Liver (tissue), 9 donors: ENCODE measurements around the gene LRRC8B. TPM values are rescaled to one million over a fixed set of nuclear protein-coding genes. Genes with fewer than 3 reads are reported as not detected.

Experiments
- DNase-seq: peaks from one replicate; pipeline ENCODE4 v3.0.0-alpha.2; 2017; ENCODE audit warnings: low spot score
- H3K27ac ChIP-seq, 2 donors: one replicate each; pipeline ENCODE4 v1.7.0; 2013; ENCODE audit warnings: inconsistent platforms in 2 of 2, low read length in 2 of 2, control low read depth in 1 of 2, low read depth in 1 of 2, mild to moderate bottlenecking in 1 of 2
- H3K27me3 ChIP-seq, 4 donors: one replicate each; pipeline versions ENCODE4 v1.6.1 to v1.7.0; 2013; ENCODE audit warnings: low read length in 3 of 4, inconsistent platforms in 1 of 4, mild to moderate bottlenecking in 1 of 4, moderate library complexity in 1 of 4; ENCODE audit not compliant: control insufficient read depth in 4 of 4, insufficient read depth in 4 of 4
- H3K36me3 ChIP-seq, 4 donors: one replicate each; pipeline versions ENCODE4 v1.6.1 to v1.7.0; 2013; ENCODE audit warnings: low read length in 3 of 4, mild to moderate bottlenecking in 3 of 4, low read depth in 1 of 4, moderate library complexity in 1 of 4; ENCODE audit not compliant: control insufficient read depth in 4 of 4, insufficient read depth in 3 of 4
- H3K4me1 ChIP-seq, 4 donors: one replicate each; pipeline versions ENCODE4 v1.6.1 to v1.7.0; 2013; ENCODE audit warnings: low read length in 3 of 4, mild to moderate bottlenecking in 3 of 4, moderate library complexity in 1 of 4; ENCODE audit not compliant: control insufficient read depth in 4 of 4, insufficient read depth in 4 of 4
- H3K4me3 ChIP-seq, 3 donors: one replicate each; pipeline versions ENCODE4 v1.6.1 to v1.7.0; 2013; ENCODE audit warnings: low read length in 3 of 3, control low read depth in 1 of 3, low read depth in 1 of 3, mild to moderate bottlenecking in 1 of 3
- H3K9ac ChIP-seq, 2 donors: one replicate each; pipeline ENCODE4 v1.7.0; 2013; ENCODE audit warnings: low read length in 2 of 2, mild to moderate bottlenecking in 2 of 2, moderate library complexity in 2 of 2, control low read depth in 1 of 2, low read depth in 1 of 2
- H3K9me3 ChIP-seq, 4 donors: one replicate each; pipeline versions ENCODE4 v1.6.1 to v1.7.0; 2013; ENCODE audit warnings: low read length in 3 of 4; ENCODE audit not compliant: control insufficient read depth in 4 of 4
- ATF3 ChIP-seq: IDR thresholded peaks from 2 replicates; pipeline ENCODE4 v1.6.1; 2016; ENCODE audit warnings: antibody characterized with exemption
- CTCF ChIP-seq: fragments of 150-350 bp; IDR thresholded peaks from 2 replicates; pipeline ENCODE4 v1.5.1; 2017; ENCODE audit warnings: improper control_type of control experiment, low read depth, low read length; ENCODE audit not compliant: missing input control
- EGR1 ChIP-seq, 2 donors: IDR thresholded peaks; 2 replicates each; pipeline ENCODE4 v1.6.1; 2016 to 2018; ENCODE audit warnings: antibody characterized with exemption in 2 of 2, low read depth in 2 of 2
- FOXA2 ChIP-seq: IDR thresholded peaks from 2 replicates; pipeline ENCODE4 v1.6.1; 2016; ENCODE audit warnings: antibody characterized with exemption
- GABPA ChIP-seq, 2 donors: IDR thresholded peaks in 1 of 2; conservative IDR thresholded peaks in 1 of 2; 2 replicates each; pipeline ENCODE4 v1.6.1; 2016; ENCODE audit warnings: antibody characterized with exemption in 2 of 2, mild to moderate bottlenecking in 1 of 2, moderate library complexity in 1 of 2
- HNF4A ChIP-seq, 2 donors: conservative IDR thresholded peaks; 2 replicates each; pipeline ENCODE4 v1.6.1; 2016; ENCODE audit warnings: antibody characterized with exemption in 2 of 2, mild to moderate bottlenecking in 2 of 2
- HNF4G ChIP-seq: IDR thresholded peaks from 2 replicates; pipeline ENCODE4 v1.6.1; 2016; ENCODE audit warnings: antibody characterized with exemption
- JUND ChIP-seq, 2 donors: IDR thresholded peaks; 2 replicates each; pipeline ENCODE4 v1.6.1; 2016; ENCODE audit warnings: antibody characterized with exemption in 2 of 2
- MAX ChIP-seq: IDR thresholded peaks from 2 replicates; pipeline ENCODE4 v1.6.1; 2016; ENCODE audit warnings: antibody characterized with exemption
- RAD21 ChIP-seq, 2 donors: IDR thresholded peaks; 2 replicates each; pipeline ENCODE4 v1.6.1; 2016; ENCODE audit warnings: antibody characterized with exemption in 2 of 2, mild to moderate bottlenecking in 2 of 2
- SP1 ChIP-seq: IDR thresholded peaks from 2 replicates; pipeline ENCODE4 v1.6.1; 2018; ENCODE audit warnings: antibody characterized with exemption, mild to moderate bottlenecking
- TAF1 ChIP-seq: conservative IDR thresholded peaks from 2 replicates; pipeline ENCODE4 v1.6.1; 2016; ENCODE audit warnings: antibody characterized with exemption, mild to moderate bottlenecking
- YY1 ChIP-seq: IDR thresholded peaks from 2 replicates; pipeline ENCODE4 v1.6.1; 2016; ENCODE audit warnings: antibody characterized with exemption, mild to moderate bottlenecking
- ZBTB33 ChIP-seq: IDR thresholded peaks from 2 replicates; pipeline ENCODE4 v1.6.1; 2016; ENCODE audit warnings: antibody characterized with exemption
- WGBS: extraction: QIAGEN DNeasy Blood & Tissue Kit; methylation state at CpG from one replicate; pipeline ENCODE4 v1.1.7; 2013; 5-methylcytosine and 5-hydroxymethylcytosine counted together
- polyA plus RNA-seq, 2 donors: library from polyadenylated mRNA; stranded (reverse) in 1 of 2; unstranded in 1 of 2; fragments of 200-250 nt in 1 of 2; fragments of >200 nt in 1 of 2; fragmentation: Nextera tagmentation in 1 of 2; extraction: Ambion mirVana in 1 of 2; gene quantifications; one replicate each; pipeline versions ENCODE4 v1.2.1 to v1.2.3, GENCODE V29; 2013 to 2015
- total RNA-seq, 2 donors: library from RNA; depleted of rRNA; stranded (reverse); fragments of >200 nt; gene quantifications; one replicate each; pipeline ENCODE4 v1.2.3, GENCODE V29; 2014
- TF ChIP-seq, protein P1 (sequence below): IDR thresholded peaks from 2 replicates; pipeline ENCODE4 v1.6.1; 2016; ENCODE audit warnings: antibody characterized with exemption, mild to moderate bottlenecking
- donor health status: healthy.
- donor health status: healthy.
- donor health status: healthy.
- donor health status: healthy.
- donor health status: healthy.

Gene LRRC8B
- total and polyA plus RNA-seq, 4 donors: 1.2 to 4.3 (median 2.5) TPM

- 98% methylated on average over 7 of the region's 7 CpGs for WGBS
- H3K4me1 ChIP-seq: no peaks in the 10 kb centered on the region
These were observed 55.4 kb downstream of the LRRC8B start for GRCh38 chr1:89580036-89580435.

GRCh38 chr1:89581859-89582258 is 57.2 kb downstream of the LRRC8B start:
- no peak for DNase-seq
- Histone ChIP-seq H3K9me3 (no peaks in the 10 kb centered on the region), H3K9ac (no peak overlapping the region), H3K27ac (no peak overlapping the region), H3K4me1 (no peaks in the 10 kb centered on the region), H3K36me3 (peaks cover 0 to 8% (median 3%) of the 10 kb centered on the region in 4 donors), H3K27me3 (no peaks in the 10 kb centered on the region), H3K4me3 (no peak overlapping the region)
- TF ChIP-seq ATF3 (no peak), FOXA2 (no peak), EGR1 (IDR thresholded peaks at IDR 0.05; ENCODE audit: low read depth in 2 of 2) (no peak), HNF4A (conservative IDR thresholded peaks at IDR 0.05) (no peak)
- 99% methylated on average over 1 of the region's 1 CpG for WGBS

More at GRCh38 chr1:89580036-89580435, 55.4 kb downstream of the LRRC8B start:
- no peak for TF ChIP-seq HNF4G
- Histone ChIP-seq H3K27me3 (no peaks in the 10 kb centered on the region), H3K36me3 (peaks cover 0 to 8% (median 3%) of the 10 kb centered on the region in 4 donors), H3K27ac (no peak overlapping the region), H3K9ac (no peak overlapping the region), H3K9me3 (no peaks in the 10 kb centered on the region), H3K4me3 (no peak overlapping the region)
- no peak for DNase-seq

DNA sequence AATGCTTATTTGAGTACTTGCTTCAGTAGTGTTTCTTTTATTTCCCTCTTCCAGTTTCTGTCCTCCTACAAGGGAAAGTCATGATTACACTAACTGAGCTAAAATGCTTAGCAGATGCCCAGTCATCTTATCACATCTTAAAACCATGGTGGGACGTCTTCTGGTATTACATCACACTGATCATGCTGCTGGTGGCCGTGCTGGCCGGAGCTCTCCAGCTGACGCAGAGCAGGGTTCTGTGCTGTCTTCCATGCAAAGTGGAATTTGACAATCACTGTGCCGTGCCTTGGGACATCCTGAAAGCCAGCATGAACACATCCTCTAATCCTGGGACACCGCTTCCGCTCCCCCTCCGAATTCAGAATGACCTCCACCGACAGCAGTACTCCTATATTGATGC is 57.9 kb downstream of the LRRC8B start:
- Histone ChIP-seq H3K27me3 (no peaks in the 10 kb centered on the region), H3K4me1 (no peaks in the 10 kb centered on the region), H3K9ac (no peak overlapping the region), H3K9me3 (no peaks in the 10 kb centered on the region), H3K36me3 (peaks cover 0 to 8% (median 3%) of the 10 kb centered on the region in 4 donors), H3K27ac (no peak overlapping the region), H3K4me3 (no peak overlapping the region)
- 92% methylated on average over 9 of the region's 9 CpGs for WGBS
- TF ChIP-seq FOXA2: no peak
- TF ChIP-seq YY1: no peak
- DNase-seq: no peak

GRCh38 chr1:89584211-89584610 is 59.6 kb downstream of the LRRC8B start:
- Histone ChIP-seq H3K9me3 (no peaks in the 10 kb centered on the region), H3K27ac (no peak overlapping the region), H3K4me1 (no peaks in the 10 kb centered on the region), H3K9ac (no peak overlapping the region), H3K36me3 (peaks cover 0 to 8% (median 3%) of the 10 kb centered on the region in 4 donors), H3K4me3 (no peak overlapping the region), H3K27me3 (no peaks in the 10 kb centered on the region)
- 96% methylated on average over 2 of the region's 2 CpGs for WGBS
- TF ChIP-seq SP1: no peak
- no peak for TF ChIP-seq RAD21 (IDR thresholded peaks at IDR 0.05)
- TF ChIP-seq, protein P1, sequence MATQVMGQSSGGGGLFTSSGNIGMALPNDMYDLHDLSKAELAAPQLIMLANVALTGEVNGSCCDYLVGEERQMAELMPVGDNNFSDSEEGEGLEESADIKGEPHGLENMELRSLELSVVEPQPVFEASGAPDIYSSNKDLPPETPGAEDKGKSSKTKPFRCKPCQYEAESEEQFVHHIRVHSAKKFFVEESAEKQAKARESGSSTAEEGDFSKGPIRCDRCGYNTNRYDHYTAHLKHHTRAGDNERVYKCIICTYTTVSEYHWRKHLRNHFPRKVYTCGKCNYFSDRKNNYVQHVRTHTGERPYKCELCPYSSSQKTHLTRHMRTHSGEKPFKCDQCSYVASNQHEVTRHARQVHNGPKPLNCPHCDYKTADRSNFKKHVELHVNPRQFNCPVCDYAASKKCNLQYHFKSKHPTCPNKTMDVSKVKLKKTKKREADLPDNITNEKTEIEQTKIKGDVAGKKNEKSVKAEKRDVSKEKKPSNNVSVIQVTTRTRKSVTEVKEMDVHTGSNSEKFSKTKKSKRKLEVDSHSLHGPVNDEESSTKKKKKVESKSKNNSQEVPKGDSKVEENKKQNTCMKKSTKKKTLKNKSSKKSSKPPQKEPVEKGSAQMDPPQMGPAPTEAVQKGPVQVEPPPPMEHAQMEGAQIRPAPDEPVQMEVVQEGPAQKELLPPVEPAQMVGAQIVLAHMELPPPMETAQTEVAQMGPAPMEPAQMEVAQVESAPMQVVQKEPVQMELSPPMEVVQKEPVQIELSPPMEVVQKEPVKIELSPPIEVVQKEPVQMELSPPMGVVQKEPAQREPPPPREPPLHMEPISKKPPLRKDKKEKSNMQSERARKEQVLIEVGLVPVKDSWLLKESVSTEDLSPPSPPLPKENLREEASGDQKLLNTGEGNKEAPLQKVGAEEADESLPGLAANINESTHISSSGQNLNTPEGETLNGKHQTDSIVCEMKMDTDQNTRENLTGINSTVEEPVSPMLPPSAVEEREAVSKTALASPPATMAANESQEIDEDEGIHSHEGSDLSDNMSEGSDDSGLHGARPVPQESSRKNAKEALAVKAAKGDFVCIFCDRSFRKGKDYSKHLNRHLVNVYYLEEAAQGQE: no peak
- no peak for TF ChIP-seq TAF1
- TF ChIP-seq ATF3: no peak
- TF ChIP-seq GABPA (IDR thresholded peaks at IDR 0.05 in 1 of 2, conservative IDR thresholded peaks at IDR 0.05 in 1 of 2): no peak
- TF ChIP-seq JUND (IDR thresholded peaks at IDR 0.05): no peak
- TF ChIP-seq EGR1 (IDR thresholded peaks at IDR 0.05; ENCODE audit: low read depth in 2 of 2): no peak
- no peak for TF ChIP-seq HNF4G
- TF ChIP-seq CTCF: no peak
- no peak for TF ChIP-seq FOXA2
- TF ChIP-seq HNF4A (conservative IDR thresholded peaks at IDR 0.05): no peak
- TF ChIP-seq YY1: no peak
- TF ChIP-seq ZBTB33: no peak
- TF ChIP-seq MAX: no peak
- no peak for DNase-seq
